ENCODE data around the gene LGALS3BP. TPM values are rescaled to one million over a fixed set of nuclear protein-coding genes. Genes with fewer than 3 reads are reported as not detected.
A peak's percentile ranks its signal among the peaks of the same experiment; 100 is the strongest.

The LGALS3BP gene
- total and polyA plus RNA-seq, 2 of the 13 experiments (the other 11 are each of a cell fraction or from before 2014, with no cell fraction given) = 137 to 332 TPM

- Histone ChIP-seq H3K9me3 (ENCODE audit: low read length) (peaks cover 18% of the 10 kb centered on the region), H3K27me3 (ENCODE audit: control insufficient read depth in 1 of 2, insufficient read depth in 2 of 2, low read length in 2 of 2) (peaks cover 5 to 44% of the 10 kb centered on the region in 2 experiments; a peak in 4 of 5 replicates), H4K20me1 (ENCODE audit: insufficient read depth, low read length) (no peaks in the 10 kb centered on the region), H3K9ac (ENCODE audit: insufficient read depth, low read depth, low read length) (peak overlapping the region; percentile 27; the same call in 1 of the 2 replicates), H2AFZ (ENCODE audit: low read length) (no peak overlapping the region), H3K4me3 (replicated peaks in 1 of 3; ENCODE audit: insufficient read depth in 1 of 3, low read depth in 2 of 3, low read length in 3 of 3) (peak overlapping the region in 1 of 3 experiments; percentile 61; a peak in 1 of 6 replicates), H3K4me1 (ENCODE audit: insufficient read depth, low read length) (peaks cover 30% of the 10 kb centered on the region), H3K79me2 (ENCODE audit: insufficient read depth, low read length) (no peaks in the 10 kb centered on the region), H3K27ac (ENCODE audit: extremely low read length, insufficient read depth, low read length) (no peak overlapping the region), H3K36me3 (replicated peaks in 1 of 2; ENCODE audit: control insufficient read depth in 1 of 2, insufficient read depth in 2 of 2, low read length in 2 of 2) (no peaks in the 10 kb centered on the region), H3K4me2 (ENCODE audit: low read depth, low read length) (peak overlapping the region; percentile 68; the same call in 1 of the 2 replicates)
- no TSS peak for BruUV-seq (replicated peaks)
- intact Hi-C loops (cut with micrococcal nuclease; ENCODE audit: unreplicated experiment) (no loop called here), in situ Hi-C loops (cut with HindIII; ENCODE audit: extremely low pct_ligation_motif_present, low pct_unique_long_range_greater_than_20kb) (no loop called here)
- POLR2A ChIA-PET = interaction anchor here (1.2 to 3.4 kb wide), 3 partner anchors 9 to 27 kb away, joined by 3 to 20 read pairs (median 19); partner anchors contain the start of gene LGALS3BP
- WGBS (ENCODE audit: low lambda C conversion rate) = 36% methylated on average over 9 of the region's 10 CpGs
- no peak for FAIRE-seq
- 0 out of 2 replicates have a peak, but pooled peaks have one; percentile 3 for TF ChIP-seq KDM2A (CRISPR knock-in tag; IDR thresholded peaks at IDR 0.05; ENCODE audit: borderline replicate concordance, low read depth)
- TF ChIP-seq ZNF382 (CRISPR knock-in tag; IDR thresholded peaks at IDR 0.05; ENCODE audit: borderline replicate concordance) = no peak
- 0 out of 2 replicates have a peak, but pooled peaks have one; percentile 25 for TF ChIP-seq ZNF296 (CRISPR knock-in tag; conservative IDR thresholded peaks at IDR 0.05)
- peak; percentile 8; the same call in 1 of the 3 replicates for ATAC-seq
- DNase-seq (ENCODE audit: low spot score) = no peak
- CTCF ChIA-PET (ENCODE audit: low intra/inter-chr PET ratio, low total read pairs) = no interaction called here
Measured at GRCh38 chr17:78952706-78953105, 27.0 kb downstream of the LGALS3BP start.

DNA sequence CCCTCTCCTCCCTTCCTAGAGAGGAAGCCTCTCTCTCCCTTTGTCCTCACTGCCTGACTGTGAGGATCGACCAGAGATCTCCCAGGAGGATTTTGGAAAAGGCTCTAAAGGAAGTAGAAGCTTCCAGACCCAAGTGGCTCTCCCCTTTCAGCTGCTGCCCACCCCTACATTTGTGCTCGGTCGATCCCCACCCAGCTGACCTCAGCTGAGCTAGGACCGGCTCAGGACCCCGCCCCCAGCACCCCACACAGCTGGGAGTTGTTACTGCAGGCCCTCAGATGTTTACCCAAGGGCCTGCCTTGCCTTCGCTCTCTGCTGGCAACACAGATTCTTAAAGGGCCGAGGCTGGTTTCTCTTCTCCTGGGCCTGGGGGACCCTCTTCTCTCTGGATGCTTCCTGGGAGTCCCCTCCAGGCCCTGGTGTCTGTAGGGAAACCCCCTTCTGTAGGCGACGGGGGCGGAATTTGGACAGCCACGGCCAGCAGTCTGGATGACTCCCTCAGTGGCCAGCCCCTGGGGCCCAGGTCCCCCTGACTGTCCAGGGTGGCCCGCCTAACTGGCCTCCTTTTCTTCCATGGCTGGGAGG is 27.7 kb downstream of the LGALS3BP start:
- Histone ChIP-seq H3K27me3 (ENCODE audit: control insufficient read depth in 1 of 2, insufficient read depth in 2 of 2, low read length in 2 of 2) (peaks cover 5 to 39% of the 10 kb centered on the region in 2 experiments; a peak in 4 of 5 replicates), H3K9me3 (ENCODE audit: low read length) (peaks cover 18% of the 10 kb centered on the region), H3K27ac (ENCODE audit: extremely low read length, insufficient read depth, low read length) (no peak overlapping the region), H3K79me2 (ENCODE audit: insufficient read depth, low read length) (no peaks in the 10 kb centered on the region), H2AFZ (ENCODE audit: low read length) (no peak overlapping the region), H3K4me1 (ENCODE audit: insufficient read depth, low read length) (peaks cover 37% of the 10 kb centered on the region), H3K4me2 (ENCODE audit: low read depth, low read length) (peak overlapping the region; percentile 68), H3K4me3 (replicated peaks in 1 of 3; ENCODE audit: insufficient read depth in 1 of 3, low read depth in 2 of 3, low read length in 3 of 3) (peak overlapping the region; percentile 15 to 61 (median 29); a peak in 4 of 6 replicates), H4K20me1 (ENCODE audit: insufficient read depth, low read length) (no peaks in the 10 kb centered on the region), H3K36me3 (replicated peaks in 1 of 2; ENCODE audit: control insufficient read depth in 1 of 2, insufficient read depth in 2 of 2, low read length in 2 of 2) (no peaks in the 10 kb centered on the region), H3K9ac (ENCODE audit: insufficient read depth, low read depth, low read length) (peak overlapping the region; percentile 27; the same call in 1 of the 2 replicates)
- ATAC-seq (peak; percentile 70), DNase-seq (ENCODE audit: low spot score) (peak; percentile 30), FAIRE-seq (no peak)
- ChIA-PET CTCF (ENCODE audit: low intra/inter-chr PET ratio, low total read pairs) (no interaction called here), POLR2A (interaction anchor here (0.8 to 3.4 kb wide), 5 partner anchors 9 to 28 kb away, joined by 3 to 20 read pairs (median 3); partner anchors contain the start of gene LGALS3BP)
- in situ Hi-C loops (cut with HindIII; ENCODE audit: extremely low pct_ligation_motif_present, low pct_unique_long_range_greater_than_20kb) = no loop called here
- intact Hi-C loops (cut with micrococcal nuclease; ENCODE audit: unreplicated experiment) = no loop called here
- 0% methylated on average over 4 of the region's 12 CpGs for WGBS (ENCODE audit: low lambda C conversion rate)
- no TSS peak for BruUV-seq (replicated peaks)
- TF ChIP-seq FOXP1 (IDR thresholded peaks at IDR 0.05) (no peak), FOXP1 (CRISPR knock-in tag; IDR thresholded peaks at IDR 0.05) (no peak), ZNF841 (CRISPR knock-in tag; IDR thresholded peaks at IDR 0.05; ENCODE audit: borderline replicate concordance) (no peak), ZNF317 (CRISPR knock-in tag; IDR thresholded peaks at IDR 0.05) (no peak), HNRNPH1 (optimal IDR thresholded peaks at IDR 0.05; ENCODE audit: low read depth, low read length) (no peak), MLXIP (CRISPR knock-in tag; IDR thresholded peaks at IDR 0.05; ENCODE audit: borderline replicate concordance) (no peak), ZNF280B (CRISPR knock-in tag; IDR thresholded peaks at IDR 0.05; ENCODE audit: borderline replicate concordance) (no peak), FOXO4 (CRISPR knock-in tag; conservative IDR thresholded peaks at IDR 0.05) (no peak)

Measured in HepG2 (cell line).